NCI-H2029 treated with DMSO at 0.1 percent for 48 hours (cell line): ENCODE data around the gene SIGLEC1.

Source experiments
- DNase-seq: peaks from one replicate; lab custom pipeline; 2025; lab: John Stamatoyannopoulos, UW

SIGLEC1 gene

GRCh38 chr20:3712279-3712873, at the start of gene SIGLEC1:
SIGLEC1 (minus strand) TSS chr20:3712600; CDS start chr20:3707128, 5,472 bp downstream.
- DNase-seq: no peak

- no peak for DNase-seq
Measured at GRCh38 chr20:3760655-3761348, 48.4 kb upstream of the SIGLEC1 start.

GRCh38 chr20:3759884-3760283, 47.5 kb upstream of the SIGLEC1 start:
- no peak for DNase-seq

- DNase-seq: no peak
Measured at GRCh38 chr20:3759316-3759823, 47.0 kb upstream of the SIGLEC1 start.

- DNase-seq: no peak
Measured at GRCh38 chr20:3758566-3758965, 46.2 kb upstream of the SIGLEC1 start.

GRCh38 chr20:3757268-3757667, 44.9 kb upstream of the SIGLEC1 start:
- DNase-seq: no peak

GRCh38 chr20:3755814-3756480, 43.5 kb upstream of the SIGLEC1 start:
- no peak for DNase-seq

- DNase-seq: no peak
Measured at GRCh38 chr20:3755269-3755668, 42.9 kb upstream of the SIGLEC1 start.

- no peak for DNase-seq
Measured at GRCh38 chr20:3754276-3754630, 41.9 kb upstream of the SIGLEC1 start.

- DNase-seq: no peak
Measured at GRCh38 chr20:3753501-3754275, 41.3 kb upstream of the SIGLEC1 start.

- peak; percentile 44 for DNase-seq
Measured at GRCh38 chr20:3753098-3753497, 40.7 kb upstream of the SIGLEC1 start.

- no peak for DNase-seq
Measured at GRCh38 chr20:3752386-3752759, 40.0 kb upstream of the SIGLEC1 start.

GRCh38 chr20:3751675-3752385, 39.4 kb upstream of the SIGLEC1 start:
- peak; percentile 26 for DNase-seq

- DNase-seq: no peak
Measured at GRCh38 chr20:3751305-3751674, 38.9 kb upstream of the SIGLEC1 start.

GRCh38 chr20:3749689-3750531, 37.5 kb upstream of the SIGLEC1 start:
- no peak for DNase-seq

GRCh38 chr20:3749087-3749688, 36.8 kb upstream of the SIGLEC1 start:
- DNase-seq: no peak

GRCh38 chr20:3748073-3748472, 35.7 kb upstream of the SIGLEC1 start:
- no peak for DNase-seq

GRCh38 chr20:3747471-3747870, 35.1 kb upstream of the SIGLEC1 start:
- DNase-seq: no peak

GRCh38 chr20:3745686-3746173, 33.3 kb upstream of the SIGLEC1 start:
- no peak for DNase-seq
